Renal cortex interstitium (tissue), 15 donors: ENCODE measurements around the gene PRKX. TPM values are rescaled to one million over a fixed set of nuclear protein-coding genes. Genes with fewer than 3 reads are reported as not detected.
"Not testable (repeated sequence)": the region's sequence is repeated elsewhere in the genome, so short reads cannot be mapped to it uniquely, and the experiment has no call there.

Experiments used
- DNase-seq, 11 donors: peaks; one replicate each; pipeline ENCODE4 v3.0.0-alpha.2; 2013; ENCODE audit warnings: low read depth in 9 of 11, low spot score in 4 of 11; ENCODE audit errors: extremely low read depth in 1 of 11
- long read RNA-seq, 16 experiments: transcript quantifications; one replicate each; lab custom pipeline, GENCODE V29; 2026
- polyA plus RNA-seq, 3 donors: library from polyadenylated mRNA; unstranded; fragments of 120-200 nt; gene quantifications; one replicate each; pipeline ENCODE4 v1.2.1, GENCODE V29; 2013; ENCODE audit not compliant: insufficient read length in 3 of 3

The PRKX gene
- 10 to 100 TPM; 14.6 to 22.2 (median 15.5) TPM for polyA plus RNA-seq
- long read RNA-seq, donor 1, full-length matches to known transcripts, result 1 of 1 reads
- long read RNA-seq, donor 1, partial matches to known transcripts, result 0 of 1 reads
- long read RNA-seq, donor 1, other reads (novel, unspliced or antisense), result 0 of 1 reads
- long read RNA-seq, donor 2, full-length matches to known transcripts, result 2 of 2 reads
- long read RNA-seq, donor 2, partial matches to known transcripts, result 0 of 2 reads
- long read RNA-seq, donor 2, other reads (novel, unspliced or antisense), result 0 of 2 reads
- long read RNA-seq, donor 3, full-length matches to known transcripts, result 4 of 4 reads
- long read RNA-seq, donor 3, partial matches to known transcripts, result 0 of 4 reads
- long read RNA-seq, donor 3, other reads (novel, unspliced or antisense), result 0 of 4 reads
- long read RNA-seq, donor 4, full-length matches to known transcripts, result 1 of 1 reads
- long read RNA-seq, donor 4, partial matches to known transcripts, result 0 of 1 reads
- long read RNA-seq, donor 4, other reads (novel, unspliced or antisense), result 0 of 1 reads
- long read RNA-seq, donor 5, full-length matches to known transcripts, result 7 of 7 reads
- long read RNA-seq, donor 5, partial matches to known transcripts, result 0 of 7 reads
- long read RNA-seq, donor 5, other reads (novel, unspliced or antisense), result 0 of 7 reads
- long read RNA-seq, donor 6, full-length matches to known transcripts, result 1 of 1 reads
- long read RNA-seq, donor 6, partial matches to known transcripts, result 0 of 1 reads
- long read RNA-seq, donor 6, other reads (novel, unspliced or antisense), result 0 of 1 reads
- long read RNA-seq, donor 7, full-length matches to known transcripts, result 1 of 1 reads
- long read RNA-seq, donor 7, partial matches to known transcripts, result 0 of 1 reads
- long read RNA-seq, donor 7, other reads (novel, unspliced or antisense), result 0 of 1 reads
- long read RNA-seq, donor 8, full-length matches to known transcripts, result 3 of 3 reads
- long read RNA-seq, donor 8, partial matches to known transcripts, result 0 of 3 reads
- long read RNA-seq, donor 8, other reads (novel, unspliced or antisense), result 0 of 3 reads
- long read RNA-seq, donor 9, full-length matches to known transcripts, result 2 of 2 reads
- long read RNA-seq, donor 9, partial matches to known transcripts, result 0 of 2 reads
- long read RNA-seq, donor 9, other reads (novel, unspliced or antisense), result 0 of 2 reads
- long read RNA-seq, donor 10, full-length matches to known transcripts, result 2 of 2 reads
- long read RNA-seq, donor 10, partial matches to known transcripts, result 0 of 2 reads
- long read RNA-seq, donor 10, other reads (novel, unspliced or antisense), result 0 of 2 reads
- long read RNA-seq, donor 11, full-length matches to known transcripts, result 1 of 1 reads
- long read RNA-seq, donor 11, partial matches to known transcripts, result 0 of 1 reads
- long read RNA-seq, donor 11, other reads (novel, unspliced or antisense), result 0 of 1 reads
- long read RNA-seq, donor 12, result 0 reads
- long read RNA-seq, donor 13, full-length matches to known transcripts, result 3 of 3 reads
- long read RNA-seq, donor 13, partial matches to known transcripts, result 0 of 3 reads
- long read RNA-seq, donor 13, other reads (novel, unspliced or antisense), result 0 of 3 reads
- long read RNA-seq, donor 14, full-length matches to known transcripts, result 1 of 1 reads
- long read RNA-seq, donor 14, partial matches to known transcripts, result 0 of 1 reads
- long read RNA-seq, donor 14, other reads (novel, unspliced or antisense), result 0 of 1 reads
- long read RNA-seq, donor 15, full-length matches to known transcripts, result 3 of 3 reads
- long read RNA-seq, donor 15, partial matches to known transcripts, result 0 of 3 reads
- long read RNA-seq, donor 15, other reads (novel, unspliced or antisense), result 0 of 3 reads
- long read RNA-seq, donor 16, full-length matches to known transcripts, result 1 of 1 reads
- long read RNA-seq, donor 16, partial matches to known transcripts, result 0 of 1 reads
- long read RNA-seq, donor 16, other reads (novel, unspliced or antisense), result 0 of 1 reads

DNA sequence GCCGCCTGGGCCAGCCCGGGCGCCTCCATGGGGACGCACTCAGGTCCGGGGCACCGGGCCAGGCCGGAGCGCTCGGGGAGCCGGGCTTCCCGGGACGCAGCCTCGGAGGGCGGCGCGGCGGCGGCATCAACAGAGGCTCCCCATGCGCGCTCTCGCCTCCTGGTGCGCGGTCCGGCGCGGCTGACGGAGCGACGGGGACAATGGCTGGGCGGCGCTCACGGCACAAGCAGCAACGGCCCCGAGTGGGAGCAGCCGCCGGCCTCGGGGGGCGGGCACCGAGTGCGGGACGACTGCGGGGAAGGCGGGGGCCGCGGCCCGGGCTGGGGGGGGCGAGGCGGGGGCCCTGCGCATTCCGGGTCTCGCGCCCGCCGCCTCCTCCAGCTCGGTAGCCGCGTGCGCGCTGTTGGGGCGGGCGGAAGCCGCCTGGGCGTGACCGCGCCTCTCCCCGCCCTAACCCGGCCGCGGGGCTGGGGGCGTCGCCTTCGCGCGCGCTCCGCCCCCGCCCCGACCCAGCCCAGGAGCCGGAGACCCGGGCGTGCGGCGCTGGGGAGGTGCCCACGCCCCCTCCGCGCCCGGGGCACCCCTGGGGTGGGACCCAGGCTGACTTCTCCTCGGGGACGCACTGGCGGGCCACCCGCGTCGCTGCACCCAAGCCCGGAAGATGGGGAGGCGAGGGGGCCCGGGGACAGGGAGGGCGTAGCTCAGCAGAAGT lies at the start of gene PRKX:
TSS of gene PRKX (minus strand) at position 425 of the 712 bp plus-strand sequence. CDS start at position 29, 396 bp downstream.
- peak in 2 of 11 donors; percentile 44 to 45 for DNase-seq

- DNase-seq, result no peak
These were observed 49.7 kb upstream of the PRKX start for GRCh38 chrX:3763111-3763510.

DNA sequence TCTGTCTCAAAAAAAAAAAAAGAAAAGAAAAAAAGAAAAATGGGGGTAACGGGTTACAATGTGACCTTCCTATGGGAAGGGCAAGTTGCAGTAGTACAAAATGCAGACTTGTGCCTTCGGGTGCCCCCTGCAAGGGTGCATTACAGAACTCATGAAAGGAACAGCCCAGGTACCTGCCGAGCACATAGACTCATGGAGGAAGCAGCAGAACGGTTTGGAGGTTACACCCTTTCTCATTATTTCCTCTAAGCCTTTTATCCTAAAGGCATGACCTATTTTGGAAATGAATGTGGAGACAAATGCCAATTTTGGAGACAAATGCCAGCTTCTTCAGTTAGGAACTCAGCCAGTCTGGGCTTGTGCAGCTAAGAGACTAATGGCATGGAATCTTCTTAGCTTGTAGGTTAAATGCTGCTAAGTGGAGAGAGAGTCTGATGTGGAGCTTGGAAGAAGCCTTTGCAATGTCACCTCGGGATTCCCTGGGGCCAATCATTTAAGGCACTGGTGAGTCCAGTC lies 44.1 kb upstream of the PRKX start:
- DNase-seq, result no peak

DNA sequence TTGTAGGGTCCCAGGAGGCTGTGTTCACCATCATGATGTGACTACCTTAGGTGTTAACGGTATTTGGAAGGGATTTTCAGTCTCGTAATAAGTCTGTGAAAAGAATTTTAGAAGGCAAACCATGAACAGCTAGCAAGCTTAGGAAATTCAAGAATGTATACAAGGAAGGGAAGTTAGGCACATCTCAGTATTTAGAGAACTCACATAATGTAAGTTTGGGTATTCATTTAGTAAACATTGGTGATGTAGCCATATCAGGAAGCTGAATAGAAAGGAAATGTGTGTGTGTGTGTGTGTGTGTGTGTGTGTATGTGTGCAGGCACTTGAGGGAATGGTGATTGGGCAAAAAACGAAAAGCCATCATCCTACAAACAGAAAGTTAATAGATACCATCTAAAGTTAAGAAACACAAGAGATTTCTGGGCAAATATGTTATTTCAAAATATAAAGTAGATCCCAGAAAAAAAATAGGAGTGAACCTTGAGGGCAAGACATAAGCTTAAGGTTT lies 34.7 kb upstream of the PRKX start:
- no peak for DNase-seq

GRCh38 chrX:3743801-3744439 lies 30.5 kb upstream of the PRKX start:
- DNase-seq, result no peak

DNA sequence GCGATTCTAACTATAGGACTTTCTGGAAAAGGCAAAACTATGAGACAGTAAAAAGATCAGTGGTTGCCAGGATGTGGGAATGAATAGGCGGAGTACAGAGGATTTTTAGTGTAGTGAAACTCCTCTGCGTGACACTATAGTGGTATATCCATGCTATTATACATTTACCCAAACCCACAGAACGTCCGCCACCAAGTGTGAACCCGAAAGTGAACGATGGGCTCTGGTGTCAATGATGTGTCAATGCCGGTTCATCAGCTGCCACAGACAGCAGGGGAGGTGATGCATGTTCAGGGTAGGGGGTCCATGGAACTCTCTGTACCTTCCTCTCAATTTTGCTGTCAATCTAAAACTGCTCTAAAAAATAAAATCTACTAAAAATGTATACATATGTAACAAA lies 27.5 kb upstream of the PRKX start:
- DNase-seq, result not testable (repeated sequence)

GRCh38 chrX:3738509-3738908 lies 25.1 kb upstream of the PRKX start:
- no peak for DNase-seq

GRCh38 chrX:3736536-3736935 lies 23.1 kb upstream of the PRKX start:
- not testable (repeated sequence) for DNase-seq

GRCh38 chrX:3735891-3736290 lies 22.4 kb upstream of the PRKX start:
- not testable (repeated sequence) for DNase-seq

DNA sequence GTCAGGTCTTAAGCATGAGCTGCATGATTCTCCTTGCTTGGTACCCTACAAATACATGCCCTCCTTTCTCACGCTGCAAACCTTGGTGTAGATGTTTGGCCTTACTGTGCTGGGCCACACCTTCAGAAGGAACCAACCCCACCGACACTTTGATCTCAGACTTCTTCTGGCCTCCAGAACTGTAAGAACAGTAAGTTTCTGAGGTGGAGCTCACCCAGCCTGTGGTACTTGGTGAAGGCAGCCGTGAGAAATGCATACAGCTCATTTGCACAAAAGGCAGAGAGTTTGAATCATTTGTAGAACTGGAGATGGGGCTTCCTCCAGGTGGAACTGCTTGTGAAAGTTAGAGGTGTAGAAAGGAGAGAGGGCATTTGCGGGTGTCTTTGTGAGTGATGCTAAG lies 21.0 kb upstream of the PRKX start:
- not testable (repeated sequence) for DNase-seq

- no peak for DNase-seq
These were observed 19.6 kb upstream of the PRKX start for GRCh38 chrX:3733043-3733430.

- DNase-seq, result not testable (repeated sequence)
These were observed 19.0 kb upstream of the PRKX start for GRCh38 chrX:3732326-3733042.

DNA sequence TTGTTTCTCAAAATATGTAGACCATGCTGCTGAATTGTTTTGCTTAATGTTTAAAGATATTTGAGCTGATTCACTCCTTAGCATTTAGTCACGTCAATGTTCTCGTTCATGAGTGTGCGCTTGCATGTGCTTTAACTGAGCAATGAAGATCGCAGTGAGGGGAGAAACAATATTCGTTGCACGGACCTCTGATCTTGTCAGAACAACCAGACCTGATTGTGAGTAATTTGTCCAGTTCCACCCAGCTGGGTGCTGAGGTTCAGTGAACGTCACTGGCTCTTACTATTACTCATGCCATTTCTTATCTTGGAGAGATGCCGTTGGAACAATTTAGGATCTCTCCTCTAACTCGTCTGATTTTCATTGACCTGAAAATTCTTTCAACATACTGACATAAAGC lies 15.0 kb upstream of the PRKX start:
- no peak for DNase-seq

- DNase-seq, result not testable (repeated sequence)
These were observed 10.0 kb upstream of the PRKX start for GRCh38 chrX:3723460-3723859.

GRCh38 chrX:3717742-3718420 lies 4.4 kb upstream of the PRKX start:
- DNase-seq, result no peak
